ENCODE results near the gene GNG12. TPM values are rescaled to one million over a fixed set of nuclear protein-coding genes. Genes with fewer than 3 reads are reported as not detected.
A peak's percentile ranks its signal among the peaks of the same experiment; 100 is the strongest.

Gene GNG12
- polyA plus RNA-seq, 3 donors = 86.9 to 88.6 (median 88.1) TPM

DNA sequence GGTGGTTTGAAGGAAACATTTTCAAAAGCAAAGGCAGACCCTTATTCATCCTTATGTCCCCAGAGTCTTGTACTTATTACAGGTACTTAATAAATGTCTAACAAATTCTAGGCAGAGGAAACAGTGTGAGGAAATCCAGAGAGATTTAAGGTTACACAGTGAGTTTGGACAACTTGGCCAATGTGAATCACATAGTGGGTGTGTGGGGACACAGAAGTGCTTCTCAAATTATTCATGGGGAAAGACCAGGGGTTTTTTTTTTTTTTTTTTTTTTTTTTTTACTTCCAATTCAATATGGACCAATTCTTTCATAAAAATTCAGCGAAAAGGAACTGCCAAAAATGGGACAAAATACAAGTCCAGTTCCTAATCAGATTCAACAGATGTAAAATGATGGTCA is 15.1 kb downstream of the GNG12 start:
- DNase-seq = no peak

DNA sequence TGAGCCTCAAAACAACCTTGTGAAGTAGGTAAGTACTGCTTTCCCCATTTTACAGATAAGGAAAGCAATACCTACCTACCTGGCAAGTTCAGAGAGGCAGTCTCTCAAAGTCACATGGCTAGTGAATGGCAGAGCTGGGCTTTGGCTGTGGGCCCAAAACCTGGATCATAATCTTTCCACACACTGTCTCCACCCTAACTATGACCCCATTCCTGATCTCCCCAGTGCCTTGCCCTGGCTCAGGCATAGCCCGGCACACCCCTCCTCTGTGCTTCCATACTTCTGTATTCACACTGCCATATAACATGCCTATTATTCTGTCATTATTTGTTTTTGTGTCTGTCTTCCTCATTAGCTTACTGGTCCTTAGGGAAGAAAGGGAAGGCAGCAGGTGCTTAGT is 15.9 kb downstream of the GNG12 start:
- no peak for DNase-seq

GRCh38 chr1:67816506-67816905 is 16.8 kb downstream of the GNG12 start:
- no peak for DNase-seq

DNA sequence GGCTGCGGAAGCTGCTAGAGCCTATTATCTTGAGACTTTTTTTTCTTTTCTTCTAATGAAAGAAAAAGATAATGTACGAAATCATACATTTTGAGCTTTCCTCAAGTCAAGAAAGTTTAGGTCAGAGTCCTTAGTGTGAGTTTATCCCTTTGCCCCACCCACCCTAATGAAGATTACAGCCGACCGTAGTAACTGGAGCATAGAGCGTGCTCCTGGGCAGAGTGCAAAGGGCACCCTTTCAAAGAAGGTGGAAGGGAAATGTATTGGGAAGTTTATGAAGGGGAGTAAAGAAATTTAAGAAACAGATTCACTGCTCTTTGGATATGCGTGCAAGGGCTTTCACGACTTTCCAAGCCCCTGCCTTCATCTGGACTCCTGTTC is 17.2 kb downstream of the GNG12 start:
- no peak for DNase-seq

DNA sequence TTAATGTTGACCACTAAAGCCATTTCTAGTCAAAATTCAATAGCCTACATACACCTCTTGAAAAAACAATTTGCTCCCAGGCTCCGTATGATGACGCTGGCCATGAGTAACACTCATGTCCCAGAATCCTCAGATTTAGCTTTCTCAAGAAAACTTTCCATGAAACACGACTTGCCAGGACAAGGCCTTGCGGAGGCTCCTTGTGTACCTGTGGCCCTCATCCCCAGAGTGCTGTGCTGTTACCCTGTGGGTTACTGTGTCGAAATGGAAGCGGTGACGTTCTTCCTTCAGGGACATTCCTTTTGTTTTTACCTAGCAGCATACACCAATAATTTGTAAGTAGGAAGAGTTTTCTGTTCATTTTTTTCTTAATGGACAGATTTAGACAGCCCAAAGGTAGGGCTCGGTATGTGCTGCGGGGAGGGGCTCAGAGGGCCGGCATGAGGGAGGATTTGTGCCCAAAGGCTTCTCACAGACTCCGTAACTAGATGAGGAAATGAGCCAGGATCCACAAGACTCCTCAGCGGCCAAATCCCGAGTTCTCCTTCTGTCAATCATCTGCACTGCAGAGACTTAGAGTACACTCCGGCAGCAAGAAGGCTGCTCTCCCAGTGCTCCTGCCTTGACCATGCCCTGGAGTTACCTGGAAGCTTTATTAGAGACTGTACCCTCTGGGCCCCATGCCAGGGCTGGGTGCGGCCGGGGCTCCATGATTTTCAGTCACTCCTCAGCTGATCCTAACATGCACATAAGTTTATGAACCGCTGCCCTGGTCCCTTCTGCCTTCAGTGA is 17.8 kb downstream of the GNG12 start:
- no peak for DNase-seq

DNA sequence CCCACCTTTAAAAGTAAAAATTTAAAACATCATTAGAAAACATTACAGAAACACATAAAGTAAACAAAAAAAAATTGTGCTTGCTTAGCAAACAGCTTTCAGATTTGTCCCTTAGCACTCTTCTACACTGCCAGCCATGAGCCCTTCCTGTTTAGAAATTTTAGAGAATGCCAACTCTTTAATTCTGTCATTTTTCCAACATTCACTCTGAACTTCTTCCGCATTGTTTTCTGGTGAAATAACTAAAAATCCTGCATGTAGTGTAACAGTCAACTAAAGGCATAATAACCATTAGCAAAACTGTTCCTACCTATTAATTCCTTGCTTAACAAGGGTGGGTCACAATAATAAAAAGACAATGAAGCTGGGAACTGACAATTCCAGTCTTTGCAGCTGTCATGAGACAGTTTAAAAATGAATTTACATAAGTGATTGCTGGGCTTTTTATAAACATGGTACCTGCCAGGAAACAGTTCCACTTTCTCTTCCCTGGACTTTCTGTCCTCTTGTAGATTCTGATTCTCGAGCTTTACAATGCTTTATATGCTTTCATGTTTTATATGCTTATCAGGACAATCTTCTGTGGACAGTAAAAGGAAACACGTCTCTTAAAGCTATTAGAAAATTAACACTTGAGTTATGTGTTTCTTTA is 19.0 kb downstream of the GNG12 start:
- DNase-seq = no peak

DNA sequence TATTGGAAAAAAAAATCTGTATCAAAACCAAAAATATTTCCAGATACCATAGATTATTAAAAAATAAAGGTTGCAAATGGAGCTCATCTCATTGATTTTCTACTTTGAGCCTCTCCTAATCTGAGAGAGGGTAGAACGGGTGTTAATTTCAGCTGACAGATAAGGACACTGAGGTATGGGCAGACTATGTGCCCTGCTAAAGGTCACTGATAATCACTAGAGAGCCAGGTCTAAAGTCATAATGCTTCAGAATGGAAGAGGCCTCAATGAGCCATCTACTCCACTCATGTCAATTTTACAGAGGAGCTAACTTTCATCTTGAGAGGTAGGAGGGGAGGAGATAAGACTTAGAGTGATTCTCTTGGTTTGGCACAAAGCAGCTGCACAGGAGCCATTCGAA is 21.0 kb downstream of the GNG12 start:
- no peak for DNase-seq

GRCh38 chr1:67811781-67812180 is 21.5 kb downstream of the GNG12 start:
- no peak for DNase-seq

DNA sequence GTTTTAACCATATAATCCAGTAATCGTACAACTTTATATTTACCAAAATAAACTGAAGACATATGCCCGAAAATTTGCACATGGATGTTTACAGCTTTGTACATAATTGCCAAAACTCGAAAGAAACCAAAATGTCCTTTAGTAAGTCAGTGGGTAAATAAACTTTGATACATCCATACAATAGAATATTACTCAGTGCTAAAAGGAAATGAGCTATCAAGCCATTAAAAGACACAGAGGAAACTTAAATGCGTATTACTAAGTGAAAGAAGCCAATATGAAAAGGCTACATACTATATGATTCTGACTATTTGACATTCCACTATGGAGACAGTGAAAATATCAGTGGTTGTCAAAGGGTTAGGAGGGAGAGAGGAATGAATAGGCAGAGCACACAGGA is 23.4 kb downstream of the GNG12 start:
- no peak for DNase-seq

GRCh38 chr1:67807282-67807681 is 26.0 kb downstream of the GNG12 start:
- DNase-seq = no peak

- DNase-seq = no peak
Measured at GRCh38 chr1:67804710-67805109, 28.6 kb downstream of the GNG12 start.

DNA sequence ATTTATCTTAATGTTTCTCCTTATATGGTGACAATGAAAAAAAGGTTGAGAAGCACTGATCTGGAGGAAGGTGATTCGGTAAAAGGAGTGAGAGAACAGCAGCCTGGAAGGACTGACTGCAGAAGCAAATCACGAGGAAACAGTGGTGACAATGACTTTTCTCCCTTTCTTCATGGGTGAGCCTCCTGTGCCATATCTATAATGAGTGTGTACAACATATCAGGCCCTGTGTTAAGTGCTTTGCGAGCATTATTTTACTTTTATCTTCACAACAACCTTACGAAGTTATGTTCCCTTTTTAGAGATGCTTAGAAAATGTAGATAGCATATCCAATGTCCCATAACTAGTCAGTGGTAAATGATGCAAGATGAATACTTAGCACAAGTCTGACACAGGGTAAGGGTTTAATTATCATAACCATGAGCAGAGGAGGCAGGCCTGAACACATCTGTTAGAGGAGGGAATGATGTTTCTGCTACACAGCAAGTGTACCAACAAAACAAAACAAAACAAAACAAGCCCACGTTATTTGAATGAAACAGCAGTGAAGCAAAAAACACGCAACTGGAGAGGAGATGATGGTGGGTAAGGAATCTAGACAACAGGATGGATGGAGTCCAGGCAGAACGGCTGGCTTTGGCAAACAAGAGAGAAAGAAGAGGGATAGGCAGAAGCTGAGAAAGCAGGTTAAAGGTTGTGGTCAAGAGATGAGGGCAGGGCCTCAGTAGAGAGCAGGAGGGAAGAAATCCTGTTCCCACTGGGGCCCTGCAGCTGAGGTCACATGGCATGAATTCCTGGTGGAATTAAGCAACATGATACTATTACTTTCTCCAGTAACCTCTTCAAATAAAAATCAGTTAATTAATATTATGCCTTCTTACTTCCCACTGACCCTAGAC is 29.6 kb downstream of the GNG12 start:
- DNase-seq = no peak

GRCh38 chr1:67802565-67802964 is 30.7 kb downstream of the GNG12 start:
- no peak for DNase-seq

DNA sequence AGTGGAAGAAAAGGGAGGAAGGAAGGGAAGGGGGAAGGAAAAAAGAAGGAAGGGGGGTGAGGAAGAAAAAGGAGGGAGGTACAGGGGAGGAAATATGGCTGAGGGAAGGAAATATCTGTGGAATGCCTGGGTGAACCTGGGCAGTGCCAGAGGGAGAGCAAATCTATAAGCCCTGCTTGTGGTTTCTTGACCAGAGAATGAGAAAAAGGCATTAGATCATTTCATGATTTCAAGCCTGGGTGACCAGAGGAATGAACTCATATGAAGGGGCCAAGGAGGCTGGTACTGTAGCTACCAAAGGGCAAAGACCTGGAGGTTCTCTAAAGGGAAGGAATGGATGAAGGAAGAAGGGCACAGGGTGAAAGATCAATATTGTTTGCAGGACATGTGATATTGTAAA is 31.4 kb downstream of the GNG12 start:
- DNase-seq = no peak

DNA sequence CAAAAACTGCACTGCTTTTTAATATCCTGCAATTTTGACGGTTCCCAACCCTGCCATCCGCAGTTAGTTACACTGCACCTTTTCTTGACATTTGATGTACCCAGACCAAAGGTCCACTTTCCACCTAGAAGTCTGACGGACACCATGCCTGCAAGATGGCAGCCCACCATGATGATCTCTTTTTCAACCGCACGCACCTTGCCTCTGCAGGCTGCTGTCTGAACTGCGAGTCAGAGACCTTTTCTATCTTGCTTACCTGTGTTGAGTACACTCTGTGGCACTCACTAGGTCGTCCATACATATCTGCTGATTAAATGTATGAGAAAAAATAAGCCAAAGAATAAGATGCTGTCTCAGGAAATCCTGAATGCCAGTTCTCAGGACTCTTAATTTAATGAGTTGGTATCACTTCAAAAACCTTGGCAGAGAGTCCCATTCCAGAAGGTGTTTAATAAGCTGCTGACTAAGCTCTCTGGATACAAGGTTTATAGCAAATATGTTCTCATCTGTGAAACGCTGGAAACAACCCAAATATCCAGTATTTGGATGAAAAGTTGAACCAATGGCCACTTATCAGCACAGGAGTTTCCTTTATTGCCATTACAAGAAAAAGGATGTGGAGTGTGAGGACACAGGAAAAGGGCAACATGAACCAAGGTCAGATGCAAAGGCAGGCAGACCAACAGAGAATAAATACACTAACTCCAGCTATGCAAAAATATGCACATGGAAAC is 37.9 kb downstream of the GNG12 start:
- DNase-seq = no peak

GRCh38 chr1:67793562-67793961 is 39.7 kb downstream of the GNG12 start:
- DNase-seq = peak; percentile 69

DNA sequence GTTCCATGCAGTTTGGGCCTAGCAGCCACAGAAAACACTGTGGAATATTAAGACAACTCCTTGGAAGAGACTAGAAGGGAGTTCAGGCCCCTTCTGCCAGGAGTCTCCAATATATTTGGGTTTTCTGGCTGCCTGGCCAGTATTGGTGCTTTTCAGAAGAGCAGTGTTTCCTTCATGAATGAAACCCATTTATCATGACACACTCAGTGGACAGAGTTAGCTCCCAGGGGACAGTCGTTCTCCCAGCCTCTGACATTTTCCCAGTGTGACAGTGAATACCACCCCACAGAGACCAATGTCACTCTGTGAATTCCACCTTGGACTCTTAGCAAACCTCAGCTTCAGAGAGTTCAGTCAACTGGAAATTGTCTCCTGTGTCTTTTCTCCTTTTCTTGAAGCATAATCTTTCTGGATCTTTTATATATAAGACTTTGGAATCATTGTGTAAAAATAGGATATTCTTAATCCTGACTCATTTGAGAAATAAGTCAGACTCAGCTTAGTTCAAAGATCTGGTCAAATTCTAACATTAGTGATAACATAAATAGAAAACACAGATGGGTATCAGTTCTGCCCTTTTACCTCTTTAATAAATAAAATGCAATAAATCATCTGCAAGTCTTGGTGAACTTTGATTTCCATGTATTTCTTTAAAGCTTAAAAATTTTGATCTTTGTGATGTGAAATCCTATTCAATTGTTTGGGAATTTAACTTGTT is 40.4 kb downstream of the GNG12 start:
- no peak for DNase-seq

DNA sequence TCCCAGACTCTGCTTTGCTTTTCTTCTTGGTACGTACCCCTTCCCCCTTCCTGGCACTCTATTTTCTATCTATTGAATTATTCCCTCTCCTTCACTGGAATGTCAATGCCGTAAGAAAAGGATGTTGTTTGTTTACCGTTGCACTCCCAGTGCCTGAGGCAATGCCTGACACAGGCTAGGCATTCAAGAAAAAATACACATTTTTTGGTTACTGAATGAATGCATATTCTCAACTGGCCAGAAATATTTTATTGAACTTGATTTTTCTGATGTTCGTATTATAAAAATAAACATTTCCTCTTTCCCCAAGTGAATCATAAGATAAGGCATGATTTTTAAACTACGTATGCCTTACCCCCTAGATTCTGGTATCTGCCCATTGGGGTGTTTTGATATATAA is 41.2 kb downstream of the GNG12 start:
- DNase-seq = no peak

DNA sequence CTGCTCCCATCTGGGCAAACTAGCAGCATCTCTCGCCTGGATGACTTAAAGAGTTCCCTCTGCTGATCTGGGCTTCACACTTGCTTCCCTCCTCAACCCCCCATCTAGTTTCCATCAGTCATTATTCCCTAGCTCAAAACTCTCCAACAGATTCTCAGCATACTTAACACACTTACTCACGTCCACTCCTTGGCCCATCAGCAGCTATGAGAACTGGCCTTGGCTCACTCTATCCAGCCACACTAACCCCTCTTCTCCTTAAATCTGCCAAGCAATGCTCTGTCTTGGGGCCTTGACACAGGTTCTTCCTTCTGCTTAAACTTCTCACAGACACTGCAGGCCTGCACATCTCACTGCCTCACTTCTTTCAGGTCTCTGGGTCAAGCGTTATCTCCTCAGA is 41.6 kb downstream of the GNG12 start:
- DNase-seq = no peak

DNA sequence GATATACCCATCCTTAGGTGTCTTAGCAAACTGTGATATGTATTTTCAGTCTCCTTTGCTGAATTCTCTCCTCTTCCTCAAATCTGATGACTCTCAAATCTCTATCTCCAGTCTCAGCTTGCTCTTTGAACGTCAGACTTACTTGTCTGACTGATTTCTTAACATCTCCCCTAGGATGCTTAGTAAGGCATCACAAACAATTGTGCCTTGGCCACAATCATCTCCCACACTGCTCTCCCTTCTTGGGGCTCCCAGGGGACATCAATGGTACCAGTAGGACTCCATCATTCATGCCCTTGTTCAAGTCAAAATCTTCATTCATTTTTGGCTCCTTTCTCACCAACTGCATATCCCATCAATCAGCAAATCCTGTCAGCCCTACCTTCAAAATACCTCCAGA is 42.0 kb downstream of the GNG12 start:
- no peak for DNase-seq

DNA sequence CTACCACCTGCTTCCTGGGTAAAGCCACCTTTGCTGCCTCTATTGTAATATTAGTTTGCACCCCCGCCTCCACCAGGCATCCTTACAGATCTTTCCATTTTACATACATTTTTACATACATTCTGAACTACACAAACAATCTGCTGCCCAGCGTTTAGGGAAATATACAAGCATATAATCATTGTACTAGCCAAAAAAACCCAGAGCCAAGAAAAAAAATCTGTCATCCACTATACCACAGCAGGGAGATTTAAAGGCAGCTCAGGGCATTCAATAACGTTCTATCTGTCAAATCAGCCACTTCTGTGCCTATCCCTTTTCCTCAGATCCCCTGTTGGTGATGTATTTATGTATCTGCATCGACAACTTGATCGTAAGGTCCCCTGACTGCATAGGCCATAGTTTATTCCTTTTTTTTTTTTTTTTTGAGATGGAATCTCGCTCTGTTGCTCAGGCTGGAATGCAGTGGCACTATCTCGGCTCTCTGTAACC is 43.0 kb downstream of the GNG12 start:
- DNase-seq = no peak
